NK-92 treated with Interleukin-12 subunit alpha and Interleukin-12 subunit beta, amount 100 ng/mL, for 24 hours (cell line): ENCODE measurements around the gene MIF4GD.

Experiments used
- DNase-seq: peaks from one replicate; lab custom pipeline; 2025; lab: John Stamatoyannopoulos, UW

The MIF4GD gene

GRCh38 chr17:75232786-75233185 lies 38.2 kb downstream of the MIF4GD start:
- no peak for DNase-seq

GRCh38 chr17:75231741-75232464 lies 39.1 kb downstream of the MIF4GD start:
- no peak for DNase-seq

- DNase-seq = no peak
These were observed 40.0 kb downstream of the MIF4GD start for GRCh38 chr17:75231071-75231470.

GRCh38 chr17:75228847-75229246 lies 42.2 kb downstream of the MIF4GD start:
- DNase-seq = no peak

- DNase-seq = no peak
These were observed 42.7 kb downstream of the MIF4GD start for GRCh38 chr17:75228305-75228704.

- no peak for DNase-seq
These were observed 43.3 kb downstream of the MIF4GD start for GRCh38 chr17:75227729-75228128.

GRCh38 chr17:75225016-75225415 lies 46.0 kb downstream of the MIF4GD start:
- DNase-seq = no peak

- no peak for DNase-seq
These were observed 51.2 kb downstream of the MIF4GD start for GRCh38 chr17:75219815-75220214.

- no peak for DNase-seq
These were observed 52.9 kb downstream of the MIF4GD start for GRCh38 chr17:75218131-75218530.
